Measurements from ENCODE around the gene BAIAP2.

The BAIAP2 gene

GRCh38 chr17:81127133-81127455 is 92.1 kb downstream of the BAIAP2 start:
- no peak for DNase-seq (ENCODE audit: low spot score)

GRCh38 chr17:81127526-81128177 is 92.7 kb downstream of the BAIAP2 start:
- no peak for DNase-seq (ENCODE audit: low spot score)

GRCh38 chr17:81128338-81128737 is 93.4 kb downstream of the BAIAP2 start:
- DNase-seq (ENCODE audit: low spot score): no peak

GRCh38 chr17:81128774-81129173 is 93.8 kb downstream of the BAIAP2 start:
- no peak for DNase-seq (ENCODE audit: low spot score)

GRCh38 chr17:81129289-81129688 is 94.3 kb downstream of the BAIAP2 start:
- no peak for DNase-seq (ENCODE audit: low spot score)

GRCh38 chr17:81129711-81130367 is 94.9 kb downstream of the BAIAP2 start:
- no peak for DNase-seq (ENCODE audit: low spot score)

GRCh38 chr17:81130385-81131361 is 95.7 kb downstream of the BAIAP2 start:
- no peak for DNase-seq (ENCODE audit: low spot score)

- DNase-seq (ENCODE audit: low spot score): no peak
Measured at GRCh38 chr17:81131486-81132196, 96.7 kb downstream of the BAIAP2 start.

GRCh38 chr17:81132197-81132540 is 97.2 kb downstream of the BAIAP2 start:
- no peak for DNase-seq (ENCODE audit: low spot score)

- DNase-seq (ENCODE audit: low spot score): no peak
Measured at GRCh38 chr17:81132770-81133723, 98.1 kb downstream of the BAIAP2 start.

GRCh38 chr17:81134064-81134781 is 99.3 kb downstream of the BAIAP2 start:
- DNase-seq (ENCODE audit: low spot score): no peak

- DNase-seq (ENCODE audit: low spot score): no peak
Measured at GRCh38 chr17:81135505-81136278, 100.7 kb downstream of the BAIAP2 start.

GRCh38 chr17:81136366-81136765 is 101.4 kb downstream of the BAIAP2 start:
- DNase-seq (ENCODE audit: low spot score): no peak

GRCh38 chr17:81137248-81137647 is 102.3 kb downstream of the BAIAP2 start:
- DNase-seq (ENCODE audit: low spot score): no peak

- DNase-seq (ENCODE audit: low spot score): no peak
Measured at GRCh38 chr17:81138083-81138482, 103.1 kb downstream of the BAIAP2 start.

- DNase-seq (ENCODE audit: low spot score): no peak
Measured at GRCh38 chr17:81138500-81138899, 103.5 kb downstream of the BAIAP2 start.

- DNase-seq (ENCODE audit: low spot score): no peak
Measured at GRCh38 chr17:81139428-81139827, 104.5 kb downstream of the BAIAP2 start.

GRCh38 chr17:81140018-81140417 is 105.1 kb downstream of the BAIAP2 start:
- no peak for DNase-seq (ENCODE audit: low spot score)

GRCh38 chr17:81140695-81141094 is 105.7 kb downstream of the BAIAP2 start:
- no peak for DNase-seq (ENCODE audit: low spot score)
